ACHN (cell line): Measurements from ENCODE around the gene PRC1.

ENCODE experiments used
- DNase-seq: peaks from one replicate; pipeline ENCODE4 v3.0.0-alpha.2; 2015
- in situ Hi-C: cut with HindIII; loops from 2 replicates; pipeline ENCODE4 v1.10.0; 2017; ENCODE audit warnings: low sequenced_read_pairs, low pct_ligation_motif_present, low pct_unique_long_range_greater_than_20kb

Gene PRC1

DNA sequence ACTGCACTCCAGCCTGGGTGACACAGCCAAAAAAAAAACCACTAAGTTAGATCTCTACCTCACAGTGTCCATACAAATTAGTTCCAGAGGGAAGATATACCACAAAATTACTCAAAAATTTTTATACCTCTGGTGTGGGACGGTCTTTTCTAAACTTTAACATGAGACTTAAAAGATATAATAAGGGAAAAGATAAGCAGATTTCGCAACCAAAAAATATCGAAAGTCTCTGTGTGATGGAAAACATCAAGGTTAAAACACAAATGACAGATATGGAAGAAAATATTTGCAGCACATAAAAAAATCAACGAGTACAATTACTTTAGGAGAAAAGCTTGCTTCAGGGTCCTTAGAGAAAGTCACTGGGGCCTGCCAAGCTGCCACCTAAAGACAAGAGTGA is 72.4 kb downstream of the PRC1 start:
- in situ Hi-C loops, result no loop called here

DNA sequence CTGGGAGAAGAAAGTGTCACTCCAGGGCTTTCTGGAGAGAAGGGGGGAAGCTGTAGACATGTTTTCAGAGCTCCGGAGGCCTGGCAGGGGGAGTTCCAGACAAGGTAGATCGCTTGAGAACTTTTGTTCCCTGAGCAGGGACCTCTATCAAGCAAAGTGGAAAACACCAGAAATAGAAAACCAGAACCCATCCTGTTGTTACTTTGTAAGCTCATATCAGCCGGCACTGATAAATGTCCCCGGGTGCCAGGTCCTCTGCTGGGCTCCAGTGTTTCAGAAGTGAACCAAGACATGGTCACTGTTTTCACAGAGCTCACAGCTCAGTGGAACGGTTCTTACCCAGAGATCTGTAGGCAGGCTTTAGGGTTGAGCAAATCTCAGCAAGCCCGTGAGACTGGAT is 75.5 kb downstream of the PRC1 start:
- DNase-seq, result no peak
- in situ Hi-C loops, result no loop called here

More for the DNA sequence above, 72.4 kb downstream of the PRC1 start:
- DNase-seq, result no peak

DNA sequence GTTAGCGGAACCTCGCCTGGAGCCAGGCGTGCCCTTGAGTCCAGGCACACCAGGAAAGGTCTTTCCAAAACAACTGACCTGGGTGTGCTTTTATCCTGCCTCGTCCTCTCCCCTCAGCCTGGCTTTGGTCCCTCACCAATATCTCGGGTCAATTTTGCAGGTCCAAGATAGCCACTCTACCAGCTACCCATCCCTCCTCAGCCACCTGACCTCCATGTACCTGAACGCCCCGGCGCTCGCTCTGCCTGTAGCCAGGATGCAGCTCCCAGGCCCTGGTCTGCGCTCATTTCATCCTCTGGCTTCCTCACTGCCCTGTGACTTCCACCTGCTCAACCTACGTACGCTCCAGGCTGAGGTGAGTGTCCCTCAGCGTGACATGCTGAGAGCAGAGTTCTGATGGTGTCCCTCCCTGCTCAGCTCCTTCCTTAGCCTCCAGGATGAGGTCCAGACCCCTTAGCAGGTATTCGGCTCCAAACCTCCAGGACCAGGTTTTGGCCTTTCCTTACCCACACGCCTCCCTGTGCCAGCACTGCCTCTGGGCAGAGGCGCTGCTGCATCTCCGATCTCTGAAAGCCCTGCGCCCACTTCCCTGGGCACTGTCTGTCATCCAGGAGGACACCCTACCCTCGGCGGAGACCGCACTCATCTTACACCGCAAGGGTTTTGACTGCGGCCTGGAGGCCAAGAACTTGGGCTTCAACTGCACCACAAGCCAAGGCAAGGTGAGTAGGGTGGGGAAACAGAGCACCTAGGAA is 76.1 kb downstream of the PRC1 start:
- in situ Hi-C loops, result no loop called here
- no peak for DNase-seq

DNA sequence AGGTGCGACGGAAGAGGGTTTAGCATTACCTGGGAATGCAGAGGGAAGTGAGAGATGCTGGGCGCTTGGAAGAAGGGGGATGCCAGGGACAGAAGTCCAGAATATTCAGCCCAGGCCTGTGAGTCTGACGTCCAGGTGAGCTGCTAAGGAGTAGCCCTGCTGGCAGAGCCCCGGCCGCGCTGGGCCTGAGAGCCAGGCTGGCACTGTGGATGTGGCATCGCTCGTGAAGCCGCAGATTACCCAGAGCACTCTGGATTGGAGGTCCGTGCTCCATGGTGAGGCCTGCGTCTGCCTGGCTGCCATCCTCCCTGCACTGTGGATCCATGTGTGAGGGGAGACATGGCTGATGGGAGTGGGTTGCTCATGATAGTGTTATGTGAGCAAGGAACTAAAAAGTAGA is 76.8 kb downstream of the PRC1 start:
- no peak for DNase-seq
- in situ Hi-C loops, result no loop called here

DNA sequence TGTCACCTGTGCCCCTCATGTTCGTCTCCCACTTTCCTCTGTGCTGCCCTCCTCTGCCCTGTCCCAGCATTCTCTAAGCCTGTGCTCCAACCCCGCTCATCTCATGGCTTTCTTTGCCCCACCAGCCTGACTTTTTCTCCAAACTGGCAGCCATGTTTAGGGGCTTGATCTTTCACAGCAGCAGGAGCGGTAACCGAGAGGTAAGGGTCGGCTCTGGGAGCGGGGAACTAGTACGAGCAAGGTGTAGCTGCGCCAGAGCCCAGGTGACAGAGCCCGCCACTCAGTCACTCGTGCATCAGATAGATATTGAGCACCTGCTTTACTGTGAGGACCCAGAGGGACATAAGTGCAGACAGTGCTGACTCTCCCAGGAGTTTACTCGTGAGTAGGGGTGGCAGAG is 77.9 kb downstream of the PRC1 start:
- DNase-seq, result no peak
- in situ Hi-C loops, result no loop called here
